HG02852 (cell line): ENCODE measurements around the gene PBX3.

ENCODE experiments used
- ATAC-seq: cut with Tn5 transposase; IDR thresholded peaks from one replicate; pipeline ENCODE4 v1.9.1; 2021; ENCODE audit warnings: mild to moderate bottlenecking, moderate library complexity; ENCODE audit not compliant: unreplicated experiment

The PBX3 gene

DNA sequence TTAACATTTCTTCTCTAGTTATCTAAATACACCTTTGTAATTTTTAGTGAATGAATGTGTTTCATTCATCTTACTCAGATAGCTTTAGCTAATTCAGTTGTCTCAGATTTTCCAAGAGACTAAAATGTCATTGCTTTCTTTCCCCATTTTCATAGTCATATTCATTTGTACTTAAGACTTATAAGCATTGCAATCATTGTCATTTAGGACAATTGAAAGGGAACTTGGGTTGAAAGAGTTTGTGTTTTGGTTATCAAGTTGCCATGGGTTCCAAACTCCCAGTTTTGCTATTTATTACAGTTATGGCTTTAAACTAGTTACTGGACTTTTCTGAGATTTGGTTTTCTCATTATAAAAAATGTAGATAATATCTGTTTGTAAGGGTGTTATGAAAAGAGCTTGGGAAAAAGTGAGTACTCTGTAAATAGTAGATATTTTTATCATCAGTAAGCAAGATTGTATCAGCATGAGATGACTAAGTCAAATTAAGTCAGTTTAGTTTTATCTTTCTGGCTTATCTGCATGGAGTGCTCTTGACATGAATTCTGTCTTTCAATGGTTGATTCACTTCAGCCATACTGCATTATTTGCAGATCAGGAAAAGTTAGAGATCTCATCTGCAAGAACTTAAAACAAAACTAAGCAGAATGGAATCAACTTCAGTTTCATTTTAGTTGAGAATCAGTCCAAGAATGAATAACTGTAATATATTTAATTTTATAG lies 107.5 kb downstream of the PBX3 start:
- ATAC-seq: no peak

GRCh38 chr9:125856331-125856730 lies 109.2 kb downstream of the PBX3 start:
- ATAC-seq: no peak

GRCh38 chr9:125861405-125862058 lies 114.4 kb downstream of the PBX3 start:
- ATAC-seq: no peak

GRCh38 chr9:125863923-125864322 lies 116.8 kb downstream of the PBX3 start:
- ATAC-seq: no peak

GRCh38 chr9:125867751-125868415 lies 120.7 kb downstream of the PBX3 start:
- ATAC-seq: no peak

DNA sequence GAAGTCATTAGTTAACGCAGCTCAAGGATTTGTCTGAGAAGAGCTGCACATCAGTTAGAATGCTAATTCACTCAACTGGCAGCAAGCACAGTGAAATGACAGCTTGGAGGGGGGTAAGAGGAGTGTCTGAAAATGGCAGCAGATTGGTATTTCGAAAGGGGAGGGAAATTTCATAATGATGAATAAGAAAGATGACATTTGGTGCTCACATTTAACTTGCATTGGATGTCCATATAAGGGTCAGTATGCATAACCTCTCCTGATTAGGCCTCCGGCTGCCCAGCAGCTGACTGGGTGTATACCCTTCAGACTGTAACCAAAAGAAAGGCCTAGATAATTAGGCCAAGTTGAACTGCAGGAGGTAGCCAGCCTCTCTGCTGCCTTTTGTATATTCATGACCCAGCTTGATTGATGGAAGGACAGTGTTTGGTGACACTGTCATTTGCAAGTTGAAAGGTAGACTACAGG lies 131.0 kb downstream of the PBX3 start:
- ATAC-seq: no peak

GRCh38 chr9:125881042-125881441 lies 133.9 kb downstream of the PBX3 start:
- no peak for ATAC-seq

- no peak for ATAC-seq
These were observed 136.5 kb downstream of the PBX3 start for GRCh38 chr9:125883565-125884217.

DNA sequence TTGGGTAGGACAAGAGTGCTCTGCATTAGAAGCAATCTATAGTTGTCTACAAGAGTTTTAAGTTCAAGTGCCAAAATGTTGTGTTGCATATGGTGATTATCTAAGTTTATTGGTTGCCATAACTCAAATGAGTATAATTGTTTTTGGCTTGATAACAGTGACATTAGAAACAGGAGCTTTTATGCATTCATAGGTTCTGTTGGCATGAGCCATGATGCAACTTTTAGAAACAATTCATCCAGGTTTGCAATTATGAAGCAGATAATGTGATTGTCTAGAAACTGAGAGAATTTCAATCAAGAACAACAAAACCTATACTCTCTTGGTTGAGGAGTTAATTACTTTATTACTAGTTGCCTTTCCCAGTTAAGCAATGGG lies 137.0 kb downstream of the PBX3 start:
- no peak for ATAC-seq

DNA sequence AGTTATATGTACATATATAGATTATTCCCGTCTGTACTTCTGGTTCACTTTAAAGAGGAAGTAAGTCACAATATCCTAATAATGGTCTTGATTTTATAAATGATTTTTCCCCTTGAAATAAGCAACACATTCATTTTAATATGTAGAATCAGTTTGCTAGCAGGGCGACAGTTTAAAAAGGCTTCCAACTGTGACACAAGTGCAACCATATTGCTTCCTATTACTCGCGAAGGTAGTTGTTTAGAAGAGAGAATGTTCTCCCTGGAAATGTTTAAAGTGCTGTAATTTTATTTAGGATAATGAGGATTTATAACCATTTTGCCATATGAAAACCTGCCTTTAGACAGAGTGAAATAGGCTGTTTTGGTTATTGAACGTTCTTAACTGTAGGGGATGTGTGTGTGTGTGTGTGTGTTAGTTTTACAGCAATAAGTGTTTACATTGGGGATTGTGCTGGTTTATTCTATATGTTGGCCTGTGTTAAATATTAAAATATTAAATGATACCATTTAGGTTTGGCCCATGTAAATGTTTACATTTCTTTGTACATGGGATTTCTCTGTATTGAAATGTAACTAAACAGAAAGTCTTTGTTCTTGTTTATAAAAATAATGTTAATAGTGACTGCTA lies 138.3 kb downstream of the PBX3 start:
- no peak for ATAC-seq

GRCh38 chr9:125886365-125886764 lies 139.2 kb downstream of the PBX3 start:
- ATAC-seq: no peak

DNA sequence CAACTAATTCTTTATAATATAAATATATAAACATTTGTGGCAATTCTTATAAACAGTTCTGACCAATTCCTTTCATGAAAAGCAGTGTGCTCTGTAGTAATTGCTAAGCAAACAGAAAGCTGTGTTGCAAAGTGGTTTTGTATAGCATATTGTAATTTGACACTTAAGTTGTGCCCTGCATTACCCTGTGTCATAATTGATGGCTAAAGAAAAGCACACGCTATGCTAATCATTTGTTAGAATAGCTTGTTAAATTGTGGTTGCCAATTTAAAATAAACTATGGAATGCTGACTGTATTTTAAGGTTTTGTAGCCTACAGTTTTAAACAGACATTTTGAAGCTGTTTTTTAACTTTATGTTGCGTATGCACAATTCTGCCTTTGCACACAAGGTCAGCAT lies 140.0 kb downstream of the PBX3 start:
- ATAC-seq: no peak

- no peak for ATAC-seq
These were observed 141.0 kb downstream of the PBX3 start for GRCh38 chr9:125888211-125888610.

- peak; percentile 37 for ATAC-seq
These were observed 141.9 kb downstream of the PBX3 start for GRCh38 chr9:125889112-125889475.

- ATAC-seq: peak; percentile 50
These were observed 142.6 kb downstream of the PBX3 start for GRCh38 chr9:125889476-125890419.

- no peak for ATAC-seq
These were observed 143.7 kb downstream of the PBX3 start for GRCh38 chr9:125890826-125891225.

DNA sequence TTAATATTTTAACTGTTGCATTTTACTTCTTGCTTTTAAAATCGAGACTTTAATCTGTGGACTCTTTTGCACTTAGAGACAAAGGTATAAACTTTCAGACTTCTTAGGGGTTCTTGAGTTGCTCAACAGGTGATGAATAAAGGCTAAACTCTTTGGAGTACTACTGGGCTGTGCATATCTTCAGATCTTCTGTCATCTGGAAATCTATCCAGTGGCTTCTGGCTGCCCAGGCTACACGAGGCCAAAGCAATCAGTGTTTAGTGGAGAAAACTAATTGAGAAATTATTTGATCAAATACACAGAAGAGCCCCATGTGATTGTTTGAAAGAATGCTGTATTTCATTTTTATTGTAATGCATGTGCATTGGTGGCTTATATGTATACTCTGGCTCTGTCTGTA lies 146.1 kb downstream of the PBX3 start:
- no peak for ATAC-seq

DNA sequence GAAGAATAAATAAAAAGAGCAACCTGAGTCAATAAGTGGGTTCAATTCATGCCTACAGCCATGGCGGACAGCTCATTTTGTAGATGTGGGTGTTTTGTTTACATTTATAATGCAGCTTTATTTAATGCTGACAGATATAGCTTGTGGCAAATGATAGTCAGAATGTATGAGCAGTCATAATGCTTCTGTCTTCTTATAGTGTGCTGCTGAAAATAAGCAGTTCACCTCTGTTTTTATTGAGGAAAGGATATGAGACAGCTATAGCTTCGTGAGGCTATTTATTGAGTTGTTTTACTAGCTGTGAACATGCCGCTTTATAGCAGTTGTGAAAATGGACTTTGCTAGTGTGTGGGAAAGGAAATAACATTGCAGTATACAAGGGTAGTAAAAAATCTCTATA lies 147.4 kb downstream of the PBX3 start:
- ATAC-seq: no peak

DNA sequence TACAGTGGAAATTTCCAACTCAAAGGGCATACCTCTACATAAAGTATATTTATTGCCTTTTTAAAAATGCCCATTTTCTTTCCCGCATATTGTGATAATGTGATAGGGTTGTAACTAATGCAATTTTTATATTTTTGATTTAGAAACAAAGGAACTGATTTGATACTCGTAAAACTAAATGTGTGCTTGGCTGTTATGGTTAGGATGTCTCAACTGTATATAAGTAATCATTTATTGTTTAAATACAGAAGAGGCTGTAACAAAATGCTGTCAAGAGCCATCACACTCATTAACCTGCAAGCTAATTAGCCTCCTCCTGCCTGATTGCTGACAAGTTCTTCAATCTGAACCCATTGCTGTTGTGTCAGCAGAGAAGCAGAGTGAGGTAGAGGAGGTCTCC lies 149.2 kb downstream of the PBX3 start:
- no peak for ATAC-seq

DNA sequence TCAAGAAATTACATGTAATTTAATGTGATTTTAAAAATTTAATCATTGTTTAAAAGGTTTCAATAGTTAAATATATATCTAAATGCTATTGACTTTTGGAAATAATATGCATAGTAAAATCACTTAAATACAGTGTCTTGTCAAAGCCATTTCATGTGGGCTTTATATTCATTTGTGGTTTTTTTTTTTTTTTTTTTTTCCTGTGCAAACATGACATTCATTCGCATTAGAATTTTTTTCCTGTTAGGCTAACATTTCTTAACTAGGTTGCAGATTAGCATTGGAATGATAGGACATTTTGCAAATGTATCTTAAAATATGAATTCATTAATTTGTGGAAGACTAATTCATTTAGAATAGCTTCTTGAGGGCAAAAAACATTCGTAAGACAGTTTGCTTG lies 149.8 kb downstream of the PBX3 start:
- no peak for ATAC-seq
